GM12873 (cell line): Measurements from ENCODE around the gene EID2B.

Source experiments
- CTCF ChIP-seq: IDR thresholded peaks from 2 replicates; pipeline ENCODE4 v1.5.1; 2012; ENCODE audit warnings: low read depth, mild to moderate bottlenecking, moderate library complexity, low read length, control low read depth; ENCODE audit not compliant: insufficient read depth; ENCODE audit errors: missing control alignments

EID2B gene

DNA sequence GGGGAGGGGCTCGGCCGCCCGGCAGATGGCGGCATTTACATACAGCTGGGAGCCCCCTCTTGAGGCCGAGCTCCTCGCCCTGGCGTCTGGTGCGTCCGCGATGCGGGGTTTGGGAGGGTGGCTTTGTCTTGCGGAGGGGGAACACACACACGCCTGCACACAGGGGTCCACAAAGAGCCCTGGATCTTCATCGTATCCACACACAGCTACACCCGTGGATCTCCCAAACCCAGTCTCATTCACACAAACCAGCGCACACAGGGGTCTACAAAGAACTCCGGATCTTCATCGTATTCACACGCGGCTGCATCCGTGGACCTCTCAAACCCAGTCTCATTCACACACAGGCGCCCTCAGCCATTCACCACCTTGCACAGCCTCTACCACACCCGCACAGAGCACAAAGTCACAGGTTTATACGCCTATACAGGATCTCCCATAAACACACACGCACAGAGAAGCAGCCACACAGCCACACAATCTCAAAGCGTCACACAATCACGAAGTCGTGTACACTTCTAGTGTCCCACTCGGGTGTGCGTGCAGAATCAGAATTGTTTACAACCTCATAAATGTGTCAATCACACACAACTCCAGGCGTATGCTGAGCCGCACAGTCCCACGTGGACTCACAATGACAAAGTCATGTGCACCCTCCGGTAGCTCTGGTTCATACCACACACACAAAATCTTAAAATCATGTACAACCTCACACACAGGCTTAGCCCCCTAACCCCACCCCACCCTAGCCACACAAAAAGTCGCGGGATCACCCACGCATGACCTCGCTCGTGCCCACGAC is 34.5 kb downstream of the EID2B start:
- peak; percentile 31 for TF ChIP-seq CTCF

DNA sequence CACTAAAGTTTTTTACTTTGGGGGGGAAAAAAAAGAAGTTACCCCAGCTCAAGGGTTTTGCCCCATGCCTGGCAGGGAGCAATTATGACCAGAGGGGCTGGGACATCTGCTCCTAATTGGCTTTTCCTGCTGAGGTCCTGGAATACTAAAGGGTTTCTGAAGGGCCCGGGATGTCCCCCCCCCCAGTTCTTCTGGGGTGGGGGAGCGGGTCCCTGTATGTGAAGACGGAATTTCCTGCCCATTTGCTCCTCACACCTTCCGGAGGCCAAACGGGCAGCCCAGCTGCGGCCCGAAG is 35.0 kb downstream of the EID2B start:
- no peak for TF ChIP-seq CTCF

DNA sequence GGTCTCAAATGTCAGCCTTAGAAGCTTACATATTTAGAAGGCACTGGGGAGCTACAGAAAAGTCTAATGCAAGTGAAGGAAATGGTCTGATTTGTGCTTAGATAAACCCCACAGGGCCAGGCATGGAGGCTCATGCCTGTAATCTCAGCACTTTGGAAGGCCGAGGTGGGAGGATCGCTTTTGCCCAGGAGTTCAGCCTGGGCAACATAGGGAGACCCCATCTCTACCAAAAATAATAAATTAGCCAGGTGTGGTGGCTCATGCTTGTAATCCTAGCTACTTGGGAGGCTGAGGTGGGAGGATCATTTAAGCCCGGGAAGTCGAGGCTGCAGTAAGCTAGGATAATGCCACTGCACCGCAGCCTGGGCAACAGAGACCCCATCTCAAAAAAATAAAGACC is 36.6 kb downstream of the EID2B start:
- TF ChIP-seq CTCF, result no peak

- TF ChIP-seq CTCF, result no peak
Observed at GRCh38 chr19:39494661-39495060, 38.0 kb downstream of the EID2B start.

- no peak for TF ChIP-seq CTCF
Observed at GRCh38 chr19:39492788-39493187, 39.9 kb downstream of the EID2B start.

DNA sequence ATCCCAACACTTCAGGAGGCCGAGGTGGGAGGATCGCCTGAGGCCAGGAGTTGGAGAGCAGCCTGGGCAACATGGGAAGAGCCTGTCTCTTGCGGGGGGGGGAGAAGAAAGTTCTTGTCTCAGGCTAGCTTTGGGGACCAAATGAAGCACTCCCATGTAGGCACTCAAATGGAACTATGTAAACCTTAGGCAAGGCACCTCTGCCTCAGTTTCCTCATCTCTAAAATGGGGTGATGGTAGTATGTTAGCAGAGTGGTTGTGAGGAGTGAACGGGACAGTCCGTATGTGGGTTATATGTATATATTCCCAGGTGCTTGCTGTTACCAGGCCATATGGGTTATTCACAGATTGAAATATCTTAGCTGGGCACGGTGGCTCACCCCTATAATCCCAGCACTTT is 40.4 kb downstream of the EID2B start:
- no peak for TF ChIP-seq CTCF

- no peak for TF ChIP-seq CTCF
Observed at GRCh38 chr19:39489756-39490155, 42.9 kb downstream of the EID2B start.
